Measurements from ENCODE around the gene CRYL1.

Gene CRYL1

DNA sequence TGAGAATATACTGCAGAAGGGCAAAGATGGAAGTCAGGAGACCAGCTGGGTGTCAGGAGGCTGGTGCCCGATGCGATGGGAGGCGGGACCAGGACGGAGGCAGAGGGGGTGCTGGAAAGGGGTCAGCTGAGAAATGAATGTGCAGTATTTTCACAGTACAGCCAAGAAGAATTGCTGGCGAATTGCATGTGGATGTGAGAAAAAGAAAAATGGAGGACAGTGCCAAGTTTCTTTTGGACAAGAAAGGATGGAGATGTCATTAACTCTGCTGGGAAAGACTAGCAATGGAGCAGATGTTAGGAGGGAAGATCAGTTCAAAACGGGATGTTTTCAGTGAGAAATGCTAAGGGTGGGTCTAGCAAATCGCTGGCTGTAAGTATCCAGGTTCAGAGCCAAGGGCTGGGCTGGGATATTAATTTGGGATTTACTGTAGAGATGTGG is 7.0 kb downstream of the CRYL1 start:
- TF ChIP-seq, protein P1, sequence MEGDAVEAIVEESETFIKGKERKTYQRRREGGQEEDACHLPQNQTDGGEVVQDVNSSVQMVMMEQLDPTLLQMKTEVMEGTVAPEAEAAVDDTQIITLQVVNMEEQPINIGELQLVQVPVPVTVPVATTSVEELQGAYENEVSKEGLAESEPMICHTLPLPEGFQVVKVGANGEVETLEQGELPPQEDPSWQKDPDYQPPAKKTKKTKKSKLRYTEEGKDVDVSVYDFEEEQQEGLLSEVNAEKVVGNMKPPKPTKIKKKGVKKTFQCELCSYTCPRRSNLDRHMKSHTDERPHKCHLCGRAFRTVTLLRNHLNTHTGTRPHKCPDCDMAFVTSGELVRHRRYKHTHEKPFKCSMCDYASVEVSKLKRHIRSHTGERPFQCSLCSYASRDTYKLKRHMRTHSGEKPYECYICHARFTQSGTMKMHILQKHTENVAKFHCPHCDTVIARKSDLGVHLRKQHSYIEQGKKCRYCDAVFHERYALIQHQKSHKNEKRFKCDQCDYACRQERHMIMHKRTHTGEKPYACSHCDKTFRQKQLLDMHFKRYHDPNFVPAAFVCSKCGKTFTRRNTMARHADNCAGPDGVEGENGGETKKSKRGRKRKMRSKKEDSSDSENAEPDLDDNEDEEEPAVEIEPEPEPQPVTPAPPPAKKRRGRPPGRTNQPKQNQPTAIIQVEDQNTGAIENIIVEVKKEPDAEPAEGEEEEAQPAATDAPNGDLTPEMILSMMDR (IDR thresholded peaks at IDR 0.05; ENCODE audit: insufficient read depth, low read depth, low read length, missing control alignments): no peak

DNA sequence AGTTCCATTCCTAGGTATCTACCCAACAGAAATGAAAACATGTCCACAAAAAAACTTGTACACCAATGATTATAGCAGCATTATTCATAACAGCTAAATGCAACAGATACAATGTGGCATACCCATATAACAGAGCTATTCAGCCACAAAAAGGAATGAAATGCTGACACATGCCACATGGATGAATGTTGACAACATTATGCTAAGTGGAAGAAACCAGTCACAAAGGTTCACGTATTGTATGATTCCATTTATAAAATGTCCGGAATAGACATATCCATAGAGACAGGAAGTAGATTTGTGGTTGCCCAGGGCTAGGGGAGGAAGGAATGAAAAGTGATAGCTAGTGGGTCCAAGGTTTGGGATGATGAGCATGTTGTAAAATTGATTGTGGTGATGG is 10.8 kb downstream of the CRYL1 start:
- DNase-seq (ENCODE audit: low read depth): no peak
- TF ChIP-seq, protein P1 (IDR thresholded peaks at IDR 0.05; ENCODE audit: insufficient read depth, low read depth, low read length, missing control alignments): no peak
- no peak overlapping the region for H3K4me3 ChIP-seq (ENCODE audit: low read length)

More for the DNA sequence above, 7.0 kb downstream of the CRYL1 start:
- DNase-seq (ENCODE audit: low read depth): no peak
- no peak overlapping the region for H3K4me3 ChIP-seq (ENCODE audit: low read length)

DNA sequence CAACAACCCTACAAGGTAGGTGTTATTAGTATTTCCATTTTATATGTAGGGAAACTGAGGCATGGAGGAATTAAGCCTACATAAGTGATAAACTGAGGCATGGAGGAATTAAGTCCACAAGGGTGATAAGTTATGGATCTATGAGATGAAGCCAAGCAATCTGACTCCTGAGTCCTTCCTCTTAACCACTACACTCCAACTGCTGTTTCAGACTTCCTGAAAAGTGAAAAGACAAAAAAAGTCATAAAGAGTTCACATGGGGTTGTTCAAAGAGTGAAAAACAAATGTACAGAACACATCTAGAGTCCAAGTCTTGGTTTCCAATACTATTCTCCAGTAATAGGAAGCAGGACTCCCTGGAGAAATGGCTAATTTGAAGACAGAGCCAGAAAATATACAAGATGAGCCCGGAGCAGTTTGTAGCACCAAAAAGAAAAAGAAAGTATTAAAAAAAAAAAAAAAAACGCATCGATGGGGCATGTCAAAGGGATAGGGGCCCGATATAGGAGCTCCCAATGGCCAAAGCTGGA is 12.1 kb downstream of the CRYL1 start:
- no peak for DNase-seq (ENCODE audit: low read depth)
- H3K4me3 ChIP-seq (ENCODE audit: low read length): no peak overlapping the region
- TF ChIP-seq, protein P1 (IDR thresholded peaks at IDR 0.05; ENCODE audit: insufficient read depth, low read depth, low read length, missing control alignments): no peak

DNA sequence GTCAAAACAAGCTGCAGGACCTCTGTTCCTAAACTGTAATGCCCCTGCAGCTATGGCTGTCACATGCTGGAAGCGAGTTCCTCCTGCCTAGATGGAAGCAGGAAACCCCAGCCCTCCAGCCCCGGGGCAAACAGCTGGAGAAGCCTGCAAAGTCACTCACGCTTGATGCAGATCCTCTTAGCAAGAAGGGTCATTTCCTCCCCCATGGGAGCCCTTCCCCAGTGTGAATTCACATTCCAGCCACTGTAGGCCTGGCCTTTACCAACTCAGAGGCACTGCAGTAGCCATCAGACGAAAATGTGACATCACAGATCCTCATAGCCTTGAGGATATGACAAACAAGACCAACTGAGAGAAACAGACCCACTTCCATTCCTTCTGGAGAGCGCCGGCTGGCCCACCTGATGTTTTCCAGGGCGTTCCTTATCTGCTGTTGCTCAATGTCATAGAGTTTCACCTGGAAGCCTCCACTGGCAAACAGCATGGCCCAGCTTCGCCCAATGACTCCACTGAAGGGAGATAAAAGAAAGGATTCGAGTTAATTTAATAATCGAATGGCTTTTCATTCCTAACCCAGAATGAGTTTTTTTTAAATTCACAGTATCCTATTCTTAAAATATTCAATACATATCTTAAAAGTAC is 13.5 kb downstream of the CRYL1 start:
- no peak overlapping the region for H3K4me3 ChIP-seq (ENCODE audit: low read length)
- DNase-seq (ENCODE audit: low read depth): no peak
- TF ChIP-seq, protein P1 (IDR thresholded peaks at IDR 0.05; ENCODE audit: insufficient read depth, low read depth, low read length, missing control alignments): no peak

DNA sequence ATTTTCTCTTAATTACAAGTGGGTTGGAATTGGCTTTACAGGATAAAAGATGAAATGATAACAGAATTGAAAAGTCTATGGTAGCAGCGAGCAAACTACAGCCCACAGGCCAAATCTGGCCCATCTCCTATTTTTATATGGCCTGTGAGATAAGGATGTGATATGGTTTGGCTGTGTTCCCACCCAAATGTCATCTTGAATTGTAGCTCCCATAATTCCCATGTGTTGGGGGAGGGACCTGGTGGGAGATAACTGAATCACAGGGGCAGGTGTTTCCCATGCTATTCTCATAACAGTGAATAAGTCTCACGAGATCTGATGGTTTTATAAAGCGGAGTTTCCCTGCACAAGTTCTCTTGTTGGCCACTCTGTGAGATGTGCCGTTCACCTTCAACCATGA is 19.0 kb downstream of the CRYL1 start:
- TF ChIP-seq, protein P1 (IDR thresholded peaks at IDR 0.05; ENCODE audit: insufficient read depth, low read depth, low read length, missing control alignments): no peak
- no peak overlapping the region for H3K4me3 ChIP-seq (ENCODE audit: low read length)
- DNase-seq (ENCODE audit: low read depth): no peak

DNA sequence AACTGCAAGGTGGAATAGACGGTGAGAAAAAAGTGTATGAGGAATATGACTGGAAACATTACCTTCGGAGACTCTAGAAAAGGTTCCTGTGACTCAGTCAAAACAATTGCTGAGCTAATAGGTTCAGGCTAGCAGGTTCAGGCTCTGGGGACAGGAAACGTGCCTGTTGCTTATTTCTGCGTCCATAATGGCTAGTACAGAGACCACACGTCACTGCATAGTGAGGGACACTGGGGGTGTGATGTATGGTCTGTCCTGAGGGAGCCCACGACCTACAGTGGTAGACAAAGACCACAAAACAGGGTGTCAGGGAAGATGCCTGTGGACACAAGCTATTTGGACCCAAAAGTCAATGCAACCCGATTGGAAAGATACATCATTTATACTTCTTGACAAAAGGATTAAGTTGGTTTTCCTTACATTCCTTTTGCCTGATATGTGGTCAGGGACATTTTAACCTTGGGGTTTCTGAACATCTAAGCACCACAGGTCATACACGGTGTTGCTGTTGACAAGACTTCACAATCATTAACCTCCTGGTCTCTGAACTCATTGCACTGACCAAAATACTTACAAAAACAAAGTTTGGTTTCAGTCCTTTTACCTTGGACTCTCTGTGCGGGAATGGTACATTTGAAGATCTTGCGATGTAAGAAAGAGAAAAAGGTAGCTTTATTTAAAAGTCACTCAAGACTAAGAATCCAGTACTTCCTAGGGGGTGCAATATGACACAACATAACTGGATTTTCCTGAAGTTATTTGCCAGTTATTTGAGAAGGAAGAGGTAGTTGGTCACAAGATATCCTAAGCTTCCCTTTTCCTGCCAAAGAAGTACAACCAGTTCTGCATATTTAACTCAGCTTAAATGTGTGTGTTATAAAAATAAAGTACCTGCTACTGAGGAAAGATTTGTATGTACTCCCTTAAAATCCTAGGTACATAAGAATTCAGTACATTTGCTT is 20.0 kb downstream of the CRYL1 start:
- H3K4me3 ChIP-seq (ENCODE audit: low read length): no peak overlapping the region
- DNase-seq (ENCODE audit: low read depth): peak; percentile 59
- TF ChIP-seq, protein P1 (IDR thresholded peaks at IDR 0.05; ENCODE audit: insufficient read depth, low read depth, low read length, missing control alignments): no peak

Measured in epithelial cell of esophagus (primary cell).